ENCODE measurements around the gene NSMF.

NSMF gene

GRCh38 chr9:137492464-137493363 is 33.6 kb upstream of the NSMF start:
- no peak for DNase-seq (ENCODE audit: low spot score)

- DNase-seq (ENCODE audit: low spot score) = no peak
Measured at GRCh38 chr9:137491735-137492432, 32.8 kb upstream of the NSMF start.

- DNase-seq (ENCODE audit: low spot score) = no peak
Measured at GRCh38 chr9:137490532-137491186, 31.5 kb upstream of the NSMF start.

GRCh38 chr9:137488906-137489305 is 29.8 kb upstream of the NSMF start:
- DNase-seq (ENCODE audit: low spot score) = no peak

- DNase-seq (ENCODE audit: low spot score) = no peak
Measured at GRCh38 chr9:137488327-137488653, 29.2 kb upstream of the NSMF start.

- no peak for DNase-seq (ENCODE audit: low spot score)
Measured at GRCh38 chr9:137487454-137488326, 28.6 kb upstream of the NSMF start.

GRCh38 chr9:137486545-137487453 is 27.7 kb upstream of the NSMF start:
- no peak for DNase-seq (ENCODE audit: low spot score)

- no peak for DNase-seq (ENCODE audit: low spot score)
Measured at GRCh38 chr9:137486141-137486490, 27.0 kb upstream of the NSMF start.

- DNase-seq (ENCODE audit: low spot score) = no peak
Measured at GRCh38 chr9:137485343-137486140, 26.4 kb upstream of the NSMF start.

GRCh38 chr9:137484551-137485315 is 25.6 kb upstream of the NSMF start:
- DNase-seq (ENCODE audit: low spot score) = no peak

- DNase-seq (ENCODE audit: low spot score) = peak; percentile 35
Measured at GRCh38 chr9:137482094-137482781, 23.1 kb upstream of the NSMF start.

GRCh38 chr9:137480686-137481683 is 21.9 kb upstream of the NSMF start:
- DNase-seq (ENCODE audit: low spot score) = no peak

- no peak for DNase-seq (ENCODE audit: low spot score)
Measured at GRCh38 chr9:137479892-137480685, 21.0 kb upstream of the NSMF start.

- no peak for DNase-seq (ENCODE audit: low spot score)
Measured at GRCh38 chr9:137478962-137479861, 20.1 kb upstream of the NSMF start.

GRCh38 chr9:137478613-137478961 is 19.5 kb upstream of the NSMF start:
- DNase-seq (ENCODE audit: low spot score) = no peak
